Fibroblast of skin of left quadriceps (primary cell): ENCODE measurements around the gene MAPKAP1.
"Not testable (repeated sequence)": the region's sequence is repeated elsewhere in the genome, so short reads cannot be mapped to it uniquely, and the experiment has no call there.

Experiments
- DNase-seq, 2 experiments: peaks; one replicate each; pipeline ENCODE4 v3.0.0-alpha.2; 2013; ENCODE audit warnings: low read depth in 2 of 2

MAPKAP1 gene

GRCh38 chr9:125415583-125416460 lies 291.2 kb downstream of the MAPKAP1 start:
- no peak for DNase-seq

GRCh38 chr9:125413579-125413978 lies 293.4 kb downstream of the MAPKAP1 start:
- no peak for DNase-seq

GRCh38 chr9:125412166-125412565 lies 294.8 kb downstream of the MAPKAP1 start:
- DNase-seq: no peak

DNA sequence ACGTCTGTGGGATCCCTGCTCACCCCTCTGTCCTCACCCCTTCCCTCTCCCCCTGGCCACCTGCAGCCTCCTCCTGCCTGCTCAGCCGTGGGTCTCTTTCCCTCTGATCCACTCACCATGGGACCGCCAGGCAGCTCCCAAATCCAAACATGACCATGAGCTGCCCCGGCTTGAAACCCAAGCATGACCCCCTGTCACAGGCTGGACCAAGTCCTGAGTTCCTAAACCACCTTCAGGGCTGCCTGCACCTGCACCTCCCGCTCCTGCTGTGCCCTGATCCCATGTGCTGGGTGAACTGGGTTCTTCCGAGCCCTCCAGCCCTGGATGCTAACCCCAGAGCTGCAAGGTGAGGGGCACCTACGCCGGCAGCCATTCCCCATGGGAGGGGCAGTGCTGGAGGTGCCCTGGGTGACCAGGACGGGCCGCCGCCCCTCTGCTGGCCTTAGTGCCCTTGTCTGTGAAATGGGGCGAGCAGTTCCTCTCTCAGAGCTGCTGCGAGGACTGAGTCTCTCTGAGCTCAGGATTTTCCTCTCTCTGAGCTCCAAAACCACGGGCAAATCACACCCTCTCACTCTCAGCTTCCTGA lies 295.7 kb downstream of the MAPKAP1 start:
- no peak for DNase-seq

GRCh38 chr9:125410522-125410894 lies 296.5 kb downstream of the MAPKAP1 start:
- no peak for DNase-seq

- no peak for DNase-seq
Measured at GRCh38 chr9:125409637-125410521, 297.1 kb downstream of the MAPKAP1 start.

- no peak for DNase-seq
Measured at GRCh38 chr9:125409217-125409636, 297.8 kb downstream of the MAPKAP1 start.

DNA sequence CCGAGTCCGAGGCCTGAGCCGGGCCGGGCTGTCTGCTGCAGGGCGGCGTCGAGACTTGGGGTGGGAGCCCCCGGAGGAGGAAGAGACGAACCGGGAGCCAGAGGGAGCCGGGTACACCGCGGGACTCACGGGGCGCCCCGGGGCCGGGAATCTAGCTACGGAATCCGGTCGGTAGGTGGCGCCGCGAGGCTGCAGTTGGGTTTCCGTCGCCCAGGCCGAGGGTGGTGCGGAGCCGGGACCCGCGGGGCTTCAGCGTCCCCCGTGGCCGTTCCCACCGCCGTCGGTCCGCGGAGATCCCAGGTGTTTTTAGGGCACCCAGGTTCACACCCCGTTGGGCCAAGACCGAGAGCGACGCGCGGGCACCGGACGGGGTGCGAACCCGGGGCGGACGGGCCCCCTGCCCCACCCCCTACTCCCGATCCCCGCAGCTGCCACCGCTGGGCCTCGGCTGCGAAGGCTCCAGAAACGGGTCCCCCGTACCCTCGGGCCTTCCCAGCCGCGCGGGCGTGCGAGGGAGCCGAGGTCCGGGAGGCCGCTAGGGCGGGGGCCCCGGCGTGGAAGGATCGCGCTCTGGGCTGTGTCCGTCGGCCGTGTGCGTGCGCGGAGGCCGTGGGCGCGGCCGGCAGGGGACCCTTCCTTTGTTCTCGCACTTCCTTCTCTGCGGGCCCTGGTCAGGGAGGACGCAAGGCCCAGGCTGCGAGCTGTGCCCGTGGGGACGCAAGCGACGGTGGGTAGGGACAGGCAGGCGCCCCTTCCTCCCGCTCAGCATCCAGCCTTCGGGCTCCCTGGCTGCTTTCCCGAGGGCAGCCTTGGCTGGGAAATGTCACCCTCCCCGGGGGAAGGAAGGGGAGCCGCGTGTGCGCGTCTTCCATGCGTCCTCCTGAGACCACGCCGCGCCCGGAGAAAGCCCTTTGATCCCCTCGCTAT lies 298.8 kb downstream of the MAPKAP1 start:
- DNase-seq: peak; percentile 45 to 52

- DNase-seq: no peak
Measured at GRCh38 chr9:125407432-125407973, 299.5 kb downstream of the MAPKAP1 start.

- no peak for DNase-seq
Measured at GRCh38 chr9:125406810-125407087, 300.3 kb downstream of the MAPKAP1 start.

- DNase-seq: no peak
Measured at GRCh38 chr9:125405938-125406809, 300.8 kb downstream of the MAPKAP1 start.

GRCh38 chr9:125404733-125405132 lies 302.3 kb downstream of the MAPKAP1 start:
- no peak for DNase-seq

- DNase-seq: no peak
Measured at GRCh38 chr9:125400725-125401716, 306.0 kb downstream of the MAPKAP1 start.

DNA sequence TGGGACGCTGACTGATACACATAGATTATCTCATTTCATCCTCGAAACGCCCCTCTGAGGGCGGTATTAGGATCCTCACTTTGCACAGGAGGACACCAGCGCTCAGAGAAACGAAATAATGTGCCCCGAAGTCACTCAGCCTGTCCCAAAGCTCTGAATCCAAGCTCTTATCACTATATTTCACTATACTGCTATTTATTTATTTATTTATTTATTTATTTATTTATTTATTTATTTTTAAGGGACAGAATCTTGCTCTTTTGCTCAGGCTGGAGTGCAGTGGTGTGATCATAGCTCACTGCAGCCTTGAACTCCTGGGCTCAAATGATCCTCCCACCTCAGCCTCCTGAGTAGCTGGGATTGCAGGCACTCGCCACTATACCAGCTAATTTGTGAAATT lies 306.8 kb downstream of the MAPKAP1 start:
- not testable (repeated sequence) for DNase-seq

- DNase-seq: no peak
Measured at GRCh38 chr9:125399666-125400065, 307.3 kb downstream of the MAPKAP1 start.

GRCh38 chr9:125399165-125399564 lies 307.8 kb downstream of the MAPKAP1 start:
- no peak for DNase-seq

DNA sequence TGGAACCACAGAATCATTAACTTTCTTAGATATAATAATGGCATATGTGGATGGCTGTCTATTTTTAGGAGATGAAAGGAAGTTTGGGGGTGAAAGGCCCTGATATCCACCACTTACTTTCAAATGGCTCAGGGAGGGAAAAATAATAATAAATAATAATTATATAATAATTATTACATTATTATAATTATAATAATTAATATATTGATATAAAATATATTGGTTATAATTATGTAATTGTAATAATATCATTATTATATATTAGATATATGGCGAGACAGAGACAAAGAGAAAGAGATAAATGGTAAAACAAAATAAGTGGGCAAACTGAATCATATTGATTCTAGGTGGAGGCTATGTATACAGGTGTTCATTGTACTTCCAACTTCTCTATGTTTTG lies 308.8 kb downstream of the MAPKAP1 start:
- no peak for DNase-seq

DNA sequence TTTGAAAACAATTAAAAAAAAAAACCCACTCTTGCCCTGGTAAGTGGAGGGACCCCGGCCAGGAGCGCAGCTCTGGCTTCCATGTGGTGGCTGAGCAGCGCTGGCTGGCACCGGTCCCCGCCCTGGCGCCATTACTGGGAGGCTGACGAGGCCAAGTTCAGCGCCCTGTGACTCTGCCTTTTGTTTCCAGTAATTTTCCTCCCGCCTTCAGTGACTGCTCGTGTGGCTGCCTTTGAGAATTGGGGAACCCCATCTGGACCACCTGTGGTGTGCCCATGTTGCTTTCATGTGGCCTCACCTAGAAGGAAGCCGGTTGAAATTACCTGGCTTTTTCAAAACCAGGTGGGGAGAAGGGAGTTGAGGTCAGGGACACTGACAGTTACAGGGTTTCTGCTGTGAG lies 309.3 kb downstream of the MAPKAP1 start:
- no peak for DNase-seq

- DNase-seq: no peak
Measured at GRCh38 chr9:125396799-125397198, 310.2 kb downstream of the MAPKAP1 start.
